Liver (tissue), 9 donors: Measurements from ENCODE around the gene YPEL2. TPM values are rescaled to one million over a fixed set of nuclear protein-coding genes. Genes with fewer than 3 reads are reported as not detected.

Experiments used
- DNase-seq: peaks from one replicate; pipeline ENCODE4 v3.0.0-alpha.2; 2017; ENCODE audit warnings: low spot score
- H3K27ac ChIP-seq, 2 donors: one replicate each; pipeline ENCODE4 v1.7.0; 2013; ENCODE audit warnings: inconsistent platforms in 2 of 2, low read length in 2 of 2, control low read depth in 1 of 2, low read depth in 1 of 2, mild to moderate bottlenecking in 1 of 2
- H3K27me3 ChIP-seq, 4 donors: one replicate each; pipeline versions ENCODE4 v1.6.1 to v1.7.0; 2013; ENCODE audit warnings: low read length in 3 of 4, inconsistent platforms in 1 of 4, mild to moderate bottlenecking in 1 of 4, moderate library complexity in 1 of 4; ENCODE audit not compliant: control insufficient read depth in 4 of 4, insufficient read depth in 4 of 4
- H3K36me3 ChIP-seq, 4 donors: one replicate each; pipeline versions ENCODE4 v1.6.1 to v1.7.0; 2013; ENCODE audit warnings: low read length in 3 of 4, mild to moderate bottlenecking in 3 of 4, low read depth in 1 of 4, moderate library complexity in 1 of 4; ENCODE audit not compliant: control insufficient read depth in 4 of 4, insufficient read depth in 3 of 4
- H3K4me1 ChIP-seq, 4 donors: one replicate each; pipeline versions ENCODE4 v1.6.1 to v1.7.0; 2013; ENCODE audit warnings: low read length in 3 of 4, mild to moderate bottlenecking in 3 of 4, moderate library complexity in 1 of 4; ENCODE audit not compliant: control insufficient read depth in 4 of 4, insufficient read depth in 4 of 4
- H3K4me3 ChIP-seq, 3 donors: one replicate each; pipeline versions ENCODE4 v1.6.1 to v1.7.0; 2013; ENCODE audit warnings: low read length in 3 of 3, control low read depth in 1 of 3, low read depth in 1 of 3, mild to moderate bottlenecking in 1 of 3
- H3K9ac ChIP-seq, 2 donors: one replicate each; pipeline ENCODE4 v1.7.0; 2013; ENCODE audit warnings: low read length in 2 of 2, mild to moderate bottlenecking in 2 of 2, moderate library complexity in 2 of 2, control low read depth in 1 of 2, low read depth in 1 of 2
- H3K9me3 ChIP-seq, 4 donors: one replicate each; pipeline versions ENCODE4 v1.6.1 to v1.7.0; 2013; ENCODE audit warnings: low read length in 3 of 4; ENCODE audit not compliant: control insufficient read depth in 4 of 4
- CTCF ChIP-seq: fragments of 150-350 bp; IDR thresholded peaks from 2 replicates; pipeline ENCODE4 v1.5.1; 2017; ENCODE audit warnings: improper control_type of control experiment, low read depth, low read length; ENCODE audit not compliant: missing input control
- EGR1 ChIP-seq, 2 donors: IDR thresholded peaks; 2 replicates each; pipeline ENCODE4 v1.6.1; 2016 to 2018; ENCODE audit warnings: antibody characterized with exemption in 2 of 2, low read depth in 2 of 2
- FOXA1 ChIP-seq: IDR thresholded peaks from 2 replicates; pipeline ENCODE4 v1.6.1; 2016; ENCODE audit warnings: antibody characterized with exemption
- FOXA2 ChIP-seq: IDR thresholded peaks from 2 replicates; pipeline ENCODE4 v1.6.1; 2016; ENCODE audit warnings: antibody characterized with exemption
- GABPA ChIP-seq, 2 donors: IDR thresholded peaks in 1 of 2; conservative IDR thresholded peaks in 1 of 2; 2 replicates each; pipeline ENCODE4 v1.6.1; 2016; ENCODE audit warnings: antibody characterized with exemption in 2 of 2, mild to moderate bottlenecking in 1 of 2, moderate library complexity in 1 of 2
- HNF4A ChIP-seq, 2 donors: conservative IDR thresholded peaks; 2 replicates each; pipeline ENCODE4 v1.6.1; 2016; ENCODE audit warnings: antibody characterized with exemption in 2 of 2, mild to moderate bottlenecking in 2 of 2
- HNF4G ChIP-seq: IDR thresholded peaks from 2 replicates; pipeline ENCODE4 v1.6.1; 2016; ENCODE audit warnings: antibody characterized with exemption
- JUND ChIP-seq, 2 donors: IDR thresholded peaks; 2 replicates each; pipeline ENCODE4 v1.6.1; 2016; ENCODE audit warnings: antibody characterized with exemption in 2 of 2
- NR2F2 ChIP-seq: IDR thresholded peaks from 2 replicates; pipeline ENCODE4 v1.6.1; 2016; ENCODE audit warnings: antibody characterized with exemption
- RAD21 ChIP-seq, 2 donors: IDR thresholded peaks; 2 replicates each; pipeline ENCODE4 v1.6.1; 2016; ENCODE audit warnings: antibody characterized with exemption in 2 of 2, mild to moderate bottlenecking in 2 of 2
- RXRA ChIP-seq, 2 donors: IDR thresholded peaks; 2 replicates each; pipeline ENCODE4 v1.6.1; 2017 to 2018; ENCODE audit warnings: antibody characterized with exemption in 2 of 2, mild to moderate bottlenecking in 1 of 2
- SP1 ChIP-seq: IDR thresholded peaks from 2 replicates; pipeline ENCODE4 v1.6.1; 2018; ENCODE audit warnings: antibody characterized with exemption, mild to moderate bottlenecking
- TAF1 ChIP-seq: conservative IDR thresholded peaks from 2 replicates; pipeline ENCODE4 v1.6.1; 2016; ENCODE audit warnings: antibody characterized with exemption, mild to moderate bottlenecking
- YY1 ChIP-seq: IDR thresholded peaks from 2 replicates; pipeline ENCODE4 v1.6.1; 2016; ENCODE audit warnings: antibody characterized with exemption, mild to moderate bottlenecking
- ZBTB33 ChIP-seq: IDR thresholded peaks from 2 replicates; pipeline ENCODE4 v1.6.1; 2016; ENCODE audit warnings: antibody characterized with exemption
- WGBS: extraction: QIAGEN DNeasy Blood & Tissue Kit; methylation state at CpG from one replicate; pipeline ENCODE4 v1.1.7; 2013; 5-methylcytosine and 5-hydroxymethylcytosine counted together
- polyA plus RNA-seq, 2 donors: library from polyadenylated mRNA; stranded (reverse) in 1 of 2; unstranded in 1 of 2; fragments of 200-250 nt in 1 of 2; fragments of >200 nt in 1 of 2; fragmentation: Nextera tagmentation in 1 of 2; extraction: Ambion mirVana in 1 of 2; gene quantifications; one replicate each; pipeline versions ENCODE4 v1.2.1 to v1.2.3, GENCODE V29; 2013 to 2015
- total RNA-seq, 2 donors: library from RNA; depleted of rRNA; stranded (reverse); fragments of >200 nt; gene quantifications; one replicate each; pipeline ENCODE4 v1.2.3, GENCODE V29; 2014
- TF ChIP-seq, protein P1 (sequence below): IDR thresholded peaks from 2 replicates; pipeline ENCODE4 v1.6.1; 2016; ENCODE audit warnings: antibody characterized with exemption
- TF ChIP-seq, protein P2 (sequence below): IDR thresholded peaks from 2 replicates; pipeline ENCODE4 v1.6.1; 2016; ENCODE audit warnings: antibody characterized with exemption
- TF ChIP-seq, protein P3 (sequence below): IDR thresholded peaks from 2 replicates; pipeline ENCODE4 v1.6.1; 2016; ENCODE audit warnings: antibody characterized with exemption, mild to moderate bottlenecking
- donor health status: healthy.
- donor health status: healthy.
- donor health status: healthy.
- donor health status: healthy.
- donor health status: healthy.

Gene YPEL2
- total and polyA plus RNA-seq, 4 donors = 4.2 to 23.8 (median 11.3) TPM

DNA sequence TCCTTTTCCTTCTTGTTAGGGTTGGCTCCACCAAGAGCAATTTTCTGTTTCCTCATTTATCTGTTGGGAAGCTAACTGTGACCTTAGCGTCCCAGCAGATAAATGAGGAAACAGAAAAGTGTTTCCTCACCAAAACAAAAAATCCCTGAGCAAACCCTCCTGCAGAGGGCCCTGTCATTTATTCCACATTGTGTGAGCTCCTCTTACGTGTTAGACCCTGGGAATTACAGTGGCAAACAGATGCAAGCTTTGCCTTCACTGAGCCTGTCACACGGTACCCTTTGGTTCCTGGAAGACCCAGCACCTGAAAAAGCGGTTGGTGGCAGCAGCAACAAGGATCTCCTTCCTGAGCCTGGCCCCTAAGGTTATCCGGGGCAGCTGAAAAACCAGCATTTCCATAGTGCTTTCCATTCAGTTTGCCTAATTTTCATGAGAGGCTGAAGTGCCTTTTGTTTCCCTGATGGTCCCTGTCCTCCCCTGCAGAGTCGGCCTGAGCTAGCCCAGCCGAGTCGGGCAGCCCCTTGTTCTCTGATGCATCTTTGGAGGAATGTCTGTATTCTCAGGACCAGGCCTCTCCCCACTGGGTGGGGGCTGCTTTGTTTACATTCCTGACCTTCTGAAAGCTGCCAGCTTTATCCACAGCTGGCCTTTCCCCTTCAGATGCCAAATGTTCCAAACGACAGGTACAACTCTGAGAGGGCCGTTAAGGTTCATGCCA lies 34.7 kb downstream of the YPEL2 start:
- no peak for DNase-seq
- H3K27me3 ChIP-seq = no peaks in the 10 kb centered on the region
- TF ChIP-seq NR2F2 = no peak
- TF ChIP-seq CTCF = peak; percentile 13
- peak in 1 of 2 donors; percentile 36 for TF ChIP-seq RAD21 (IDR thresholded peaks at IDR 0.05)
- peak overlapping the region; percentile 64 to 78 for H3K9ac ChIP-seq
- H3K4me3 ChIP-seq = no peak overlapping the region
- WGBS = 19% methylated on average over 10 of the region's 10 CpGs
- H3K4me1 ChIP-seq = peaks cover 34 to 86% (median 63%) of the 10 kb centered on the region in 4 donors
- H3K9me3 ChIP-seq = no peaks in the 10 kb centered on the region
- H3K27ac ChIP-seq = peak overlapping the region; percentile 78 to 89
- H3K36me3 ChIP-seq = peaks cover 0 to 9% (median 4%) of the 10 kb centered on the region in 4 donors

GRCh38 chr17:59366773-59367656 lies 35.6 kb downstream of the YPEL2 start:
- H3K4me3 ChIP-seq = no peak overlapping the region
- H3K27me3 ChIP-seq = no peaks in the 10 kb centered on the region
- peaks cover 38 to 86% (median 68%) of the 10 kb centered on the region in 4 donors for H3K4me1 ChIP-seq
- peak; percentile 55 for DNase-seq
- H3K27ac ChIP-seq = peak overlapping the region; percentile 78 to 89
- WGBS = 16% methylated on average over 8 of the region's 8 CpGs
- H3K9me3 ChIP-seq = no peaks in the 10 kb centered on the region
- H3K36me3 ChIP-seq = peaks cover 0 to 8% (median 3%) of the 10 kb centered on the region in 4 donors
- peak overlapping the region; percentile 23 to 78 for H3K9ac ChIP-seq
- TF ChIP-seq TAF1 = no peak
- TF ChIP-seq EGR1 (IDR thresholded peaks at IDR 0.05; ENCODE audit: low read depth in 2 of 2) = peak in 1 of 2 donors; percentile 81
- TF ChIP-seq, protein P1, sequence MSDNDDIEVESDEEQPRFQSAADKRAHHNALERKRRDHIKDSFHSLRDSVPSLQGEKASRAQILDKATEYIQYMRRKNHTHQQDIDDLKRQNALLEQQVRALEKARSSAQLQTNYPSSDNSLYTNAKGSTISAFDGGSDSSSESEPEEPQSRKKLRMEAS = peak; percentile 99
- peak; percentile 93 to 96 for TF ChIP-seq JUND (IDR thresholded peaks at IDR 0.05)
- TF ChIP-seq YY1 = peak; percentile 80
- TF ChIP-seq NR2F2 = peak; percentile 63
- peak; percentile 88 to 95 for TF ChIP-seq RXRA (IDR thresholded peaks at IDR 0.05)
- TF ChIP-seq, protein P2, sequence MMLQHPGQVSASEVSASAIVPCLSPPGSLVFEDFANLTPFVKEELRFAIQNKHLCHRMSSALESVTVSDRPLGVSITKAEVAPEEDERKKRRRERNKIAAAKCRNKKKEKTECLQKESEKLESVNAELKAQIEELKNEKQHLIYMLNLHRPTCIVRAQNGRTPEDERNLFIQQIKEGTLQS = peak; percentile 97
- TF ChIP-seq FOXA1 = peak; percentile 93
- TF ChIP-seq HNF4A (conservative IDR thresholded peaks at IDR 0.05) = peak; percentile 93 to 95
- TF ChIP-seq RAD21 (IDR thresholded peaks at IDR 0.05) = peak; percentile 59 to 60
- peak; percentile 84 for TF ChIP-seq ZBTB33
- peak; percentile 95 for TF ChIP-seq SP1
- no peak for TF ChIP-seq GABPA (IDR thresholded peaks at IDR 0.05 in 1 of 2, conservative IDR thresholded peaks at IDR 0.05 in 1 of 2)
- TF ChIP-seq HNF4G = peak; percentile 91
- TF ChIP-seq CTCF = no peak
- TF ChIP-seq, protein P3, sequence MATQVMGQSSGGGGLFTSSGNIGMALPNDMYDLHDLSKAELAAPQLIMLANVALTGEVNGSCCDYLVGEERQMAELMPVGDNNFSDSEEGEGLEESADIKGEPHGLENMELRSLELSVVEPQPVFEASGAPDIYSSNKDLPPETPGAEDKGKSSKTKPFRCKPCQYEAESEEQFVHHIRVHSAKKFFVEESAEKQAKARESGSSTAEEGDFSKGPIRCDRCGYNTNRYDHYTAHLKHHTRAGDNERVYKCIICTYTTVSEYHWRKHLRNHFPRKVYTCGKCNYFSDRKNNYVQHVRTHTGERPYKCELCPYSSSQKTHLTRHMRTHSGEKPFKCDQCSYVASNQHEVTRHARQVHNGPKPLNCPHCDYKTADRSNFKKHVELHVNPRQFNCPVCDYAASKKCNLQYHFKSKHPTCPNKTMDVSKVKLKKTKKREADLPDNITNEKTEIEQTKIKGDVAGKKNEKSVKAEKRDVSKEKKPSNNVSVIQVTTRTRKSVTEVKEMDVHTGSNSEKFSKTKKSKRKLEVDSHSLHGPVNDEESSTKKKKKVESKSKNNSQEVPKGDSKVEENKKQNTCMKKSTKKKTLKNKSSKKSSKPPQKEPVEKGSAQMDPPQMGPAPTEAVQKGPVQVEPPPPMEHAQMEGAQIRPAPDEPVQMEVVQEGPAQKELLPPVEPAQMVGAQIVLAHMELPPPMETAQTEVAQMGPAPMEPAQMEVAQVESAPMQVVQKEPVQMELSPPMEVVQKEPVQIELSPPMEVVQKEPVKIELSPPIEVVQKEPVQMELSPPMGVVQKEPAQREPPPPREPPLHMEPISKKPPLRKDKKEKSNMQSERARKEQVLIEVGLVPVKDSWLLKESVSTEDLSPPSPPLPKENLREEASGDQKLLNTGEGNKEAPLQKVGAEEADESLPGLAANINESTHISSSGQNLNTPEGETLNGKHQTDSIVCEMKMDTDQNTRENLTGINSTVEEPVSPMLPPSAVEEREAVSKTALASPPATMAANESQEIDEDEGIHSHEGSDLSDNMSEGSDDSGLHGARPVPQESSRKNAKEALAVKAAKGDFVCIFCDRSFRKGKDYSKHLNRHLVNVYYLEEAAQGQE = no peak
- peak; percentile 93 for TF ChIP-seq FOXA2
